NCI-H82 treated with DMSO at 0.1 percent for 48 hours (cell line): Measurements from ENCODE around the gene RBMS2.

Source experiments
- DNase-seq: peaks from one replicate; lab custom pipeline; 2025; ENCODE audit not compliant: unreplicated experiment; lab: John Stamatoyannopoulos, UW

RBMS2 gene

GRCh38 chr12:56629459-56630179, 108.0 kb downstream of the RBMS2 start:
- no peak for DNase-seq

DNA sequence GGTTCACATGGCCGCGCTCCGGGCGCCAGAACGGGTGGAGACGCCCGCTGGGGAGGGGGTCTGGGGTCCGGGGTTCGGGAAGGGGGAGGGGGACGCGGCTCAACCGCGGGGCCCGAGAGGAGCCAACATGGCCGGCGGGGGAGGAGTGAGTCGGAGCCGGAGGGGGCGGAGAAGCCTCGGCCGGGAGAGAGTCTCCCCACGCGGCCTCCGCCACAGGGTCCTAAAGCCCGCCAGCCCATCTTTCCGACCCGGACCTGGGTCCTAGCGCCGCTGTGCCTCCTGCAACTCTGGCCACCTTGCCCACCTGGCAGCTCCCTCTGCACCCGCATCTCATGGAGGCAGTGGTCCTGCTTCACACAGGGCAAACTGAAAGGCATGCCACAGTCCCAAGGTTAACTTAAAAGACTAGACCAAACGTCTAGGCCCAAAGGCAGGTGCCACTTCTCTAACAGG, 108.6 kb downstream of the RBMS2 start, which contains the start of gene BAZ2A:
TSS of gene BAZ2A (minus strand) at position 147 of the 453 bp plus-strand sequence. CDS start 12,796 bp downstream, outside the sequence.
- peak; percentile 56 for DNase-seq

DNA sequence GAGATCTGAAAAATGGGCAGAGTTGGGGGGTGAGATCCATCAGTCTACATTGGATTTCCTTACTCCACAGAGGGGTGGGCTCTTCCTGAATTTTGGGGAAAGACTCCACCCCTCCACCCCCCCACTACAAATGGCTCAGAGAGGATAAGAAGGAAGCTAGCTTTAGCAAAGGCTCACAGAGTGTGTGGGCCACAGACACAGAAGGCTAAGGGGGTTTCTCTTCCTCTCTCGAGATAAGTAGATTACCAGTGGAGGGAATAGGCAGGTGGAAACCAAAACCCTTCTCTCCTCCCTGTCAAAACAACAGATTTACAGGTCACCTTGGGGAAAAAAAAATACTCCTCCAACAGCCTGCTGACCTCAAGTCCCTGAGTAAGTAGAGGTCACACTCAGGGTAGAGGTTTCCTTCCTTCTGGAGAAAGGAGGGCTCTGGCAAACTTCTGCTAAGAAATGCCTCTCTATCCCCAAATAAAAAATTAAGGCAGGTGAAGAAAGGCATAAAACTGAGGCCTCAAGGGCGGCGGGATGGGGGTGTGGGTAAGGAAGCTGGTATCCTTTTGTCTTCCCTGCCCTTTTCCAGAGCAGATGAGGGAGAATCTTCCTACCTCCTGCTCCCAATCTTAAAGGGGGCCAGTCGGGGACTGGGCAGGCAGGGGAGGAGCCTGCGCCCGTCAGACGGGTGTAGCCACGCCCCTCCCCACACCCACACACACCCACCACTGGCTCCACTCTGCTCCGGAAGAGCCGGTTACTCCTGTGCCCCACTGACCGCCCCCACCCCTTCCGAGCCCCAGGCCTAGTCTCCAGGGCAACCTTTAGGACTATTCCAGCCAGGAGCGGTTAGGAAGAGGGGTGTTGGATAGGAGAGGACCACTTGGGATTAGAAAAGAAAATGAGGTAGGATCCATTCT, 110.4 kb downstream of the RBMS2 start:
- peak; percentile 97 for DNase-seq

- peak; percentile 76 for DNase-seq
Observed at GRCh38 chr12:56632701-56633467, 111.3 kb downstream of the RBMS2 start.

- DNase-seq = peak; percentile 76
Observed at GRCh38 chr12:56633468-56634241, 112.0 kb downstream of the RBMS2 start.

GRCh38 chr12:56634242-56634836, 112.7 kb downstream of the RBMS2 start:
- DNase-seq = peak; percentile 62

DNA sequence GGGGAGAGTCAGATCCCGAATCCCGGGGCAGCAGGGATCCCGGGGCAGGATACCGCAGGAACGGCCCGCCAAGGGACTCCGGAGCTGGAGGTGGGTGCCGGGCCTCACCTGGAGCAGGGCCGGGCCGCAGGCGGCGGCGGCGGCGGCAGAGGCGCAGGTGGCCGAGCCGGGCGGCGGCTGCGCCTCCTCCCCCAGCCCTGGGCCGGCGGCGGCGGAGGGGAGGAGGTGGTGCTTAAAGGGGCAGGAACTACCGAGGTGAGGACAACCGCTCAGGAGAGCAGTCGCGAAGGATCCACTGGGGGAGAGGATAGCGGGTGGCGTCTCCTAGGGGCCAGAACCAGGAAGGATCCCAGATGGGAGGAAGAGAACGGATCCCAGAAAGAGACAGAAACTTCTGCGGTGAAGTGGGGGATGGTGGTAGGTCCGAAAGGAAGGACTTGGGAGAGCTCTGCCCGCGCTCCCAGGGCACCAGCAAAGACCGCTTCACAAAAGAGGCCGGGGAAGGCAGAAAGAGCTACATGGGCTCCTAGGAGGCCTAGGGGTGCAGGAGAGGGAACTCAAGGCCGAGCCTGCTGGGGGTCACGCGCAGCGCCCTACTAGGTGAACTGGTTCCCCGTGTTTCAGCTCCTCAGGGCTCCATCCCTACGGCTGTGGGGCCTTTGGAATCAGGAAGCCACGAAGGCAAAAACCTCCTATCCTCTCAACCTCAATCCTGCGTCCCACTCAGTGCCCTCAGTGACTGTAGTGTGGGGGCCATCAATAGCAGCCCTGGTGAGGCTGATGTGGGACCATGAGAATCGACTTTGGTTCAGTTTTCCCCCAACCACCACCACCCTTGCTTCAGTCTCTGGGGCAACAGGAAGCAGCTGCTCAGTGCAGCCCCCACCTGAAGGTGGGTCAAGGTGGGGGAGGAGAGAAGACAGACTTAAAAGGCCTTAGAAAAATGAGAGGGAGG, 113.5 kb downstream of the RBMS2 start:
- peak; percentile 83 for DNase-seq

GRCh38 chr12:56635806-56636674, 114.4 kb downstream of the RBMS2 start:
- DNase-seq = peak; percentile 69

- DNase-seq = peak; percentile 99
Observed at GRCh38 chr12:56636675-56637540, 115.3 kb downstream of the RBMS2 start.

- no peak for DNase-seq
Observed at GRCh38 chr12:56637621-56638020, 116.0 kb downstream of the RBMS2 start.

- no peak for DNase-seq
Observed at GRCh38 chr12:56641219-56641618, 119.6 kb downstream of the RBMS2 start.

- no peak for DNase-seq
Observed at GRCh38 chr12:56644654-56645053, 123.0 kb downstream of the RBMS2 start.

DNA sequence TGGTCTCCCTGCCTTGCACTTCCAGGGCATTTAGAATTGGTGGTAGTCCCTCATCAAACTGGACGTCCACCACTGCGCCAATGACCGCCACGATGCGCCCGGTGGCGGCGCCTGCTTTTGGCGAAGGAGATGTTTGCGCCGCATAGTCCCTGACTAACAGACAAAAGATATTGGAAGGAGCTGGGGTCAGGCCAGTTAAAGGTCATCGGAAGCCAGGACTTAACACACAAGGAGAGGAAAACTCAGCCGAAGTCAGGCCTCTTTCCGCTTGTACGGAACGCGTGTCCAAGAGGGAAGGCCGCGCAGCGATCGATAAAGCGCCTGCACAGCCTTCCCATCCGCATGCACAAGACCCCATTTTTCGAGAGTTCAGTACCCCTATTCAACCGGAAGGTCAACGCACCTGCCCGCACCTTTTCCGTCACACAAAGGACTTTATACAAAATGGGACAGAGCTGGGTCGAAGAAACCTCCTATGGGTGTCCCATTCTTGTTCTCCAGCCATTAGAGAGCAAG, 123.6 kb downstream of the RBMS2 start:
- no peak for DNase-seq
